ENCODE data around the gene MED26.
"Not testable (repeated sequence)": the region's sequence is repeated elsewhere in the genome, so short reads cannot be mapped to it uniquely, and the experiment has no call there.

Gene MED26

DNA sequence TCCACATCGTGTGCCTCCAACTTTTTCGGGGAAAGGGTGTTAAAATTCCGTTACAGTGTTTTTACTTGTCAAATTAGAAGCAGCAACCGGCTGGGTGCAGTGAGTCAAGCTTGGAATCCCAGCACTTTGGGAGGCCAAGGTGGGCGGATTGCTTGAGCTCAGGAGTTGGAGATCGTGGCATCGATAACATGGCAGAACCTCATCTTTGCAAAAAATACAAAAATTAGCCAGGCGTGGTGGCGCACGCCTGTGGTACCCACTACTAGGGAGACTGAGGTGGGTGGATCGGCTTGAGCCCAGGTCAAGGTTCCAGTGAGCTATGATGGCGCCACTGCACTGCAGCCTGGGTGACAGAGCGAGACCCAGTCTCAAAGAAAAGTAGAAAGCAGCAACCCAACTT, 54.7 kb downstream of the MED26 start:
- DNase-seq (ENCODE audit: low spot score), result no peak

DNA sequence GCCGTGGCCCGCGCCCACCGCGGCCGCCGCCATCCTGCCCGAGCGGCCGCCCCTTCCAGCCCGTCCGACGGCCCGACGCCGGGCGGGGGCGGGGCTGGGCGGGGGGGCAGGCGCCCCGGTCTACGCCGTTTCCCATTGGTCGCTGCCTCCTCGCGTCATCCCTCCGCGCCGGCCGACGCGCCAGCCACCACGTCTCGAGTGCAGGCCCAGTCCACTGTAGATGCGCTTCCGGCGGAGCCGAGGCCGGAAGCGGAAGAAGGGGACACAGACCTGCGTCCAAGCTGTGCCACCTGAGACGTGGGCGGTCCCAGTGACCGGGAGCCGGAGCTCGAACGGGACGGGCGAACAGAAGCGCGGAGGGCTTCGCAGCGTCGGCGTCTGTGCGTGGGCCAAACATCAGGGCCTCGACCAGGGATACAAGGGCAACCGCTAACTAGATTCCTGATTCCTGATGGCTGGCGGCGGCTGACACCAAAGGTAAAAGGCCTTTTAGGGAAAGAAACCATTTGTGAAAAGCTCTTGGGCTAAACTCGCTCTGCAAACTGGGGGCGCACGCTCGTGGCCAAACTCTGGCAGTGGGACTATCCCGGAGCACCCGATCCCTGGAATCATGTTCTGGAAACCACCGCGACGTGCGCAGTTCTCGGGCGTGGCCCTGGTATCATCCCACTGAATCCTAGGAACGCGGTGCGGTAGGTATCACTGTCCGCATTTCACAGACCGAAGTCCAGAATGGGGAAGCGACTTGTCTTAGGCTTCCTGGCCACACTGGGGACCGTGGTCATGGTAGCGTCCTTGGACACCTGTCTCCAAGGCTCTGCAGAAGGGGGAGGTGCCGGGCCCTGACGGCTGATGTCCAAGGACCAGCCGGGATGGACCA, 55.4 kb downstream of the MED26 start, which contains the start of gene SLC35E1:
TSS of gene SLC35E1 (minus strand) at position 84 of the 880 bp plus-strand sequence. CDS start at position 33, 51 bp downstream.
- DNase-seq (ENCODE audit: low spot score), result peak; percentile 98

DNA sequence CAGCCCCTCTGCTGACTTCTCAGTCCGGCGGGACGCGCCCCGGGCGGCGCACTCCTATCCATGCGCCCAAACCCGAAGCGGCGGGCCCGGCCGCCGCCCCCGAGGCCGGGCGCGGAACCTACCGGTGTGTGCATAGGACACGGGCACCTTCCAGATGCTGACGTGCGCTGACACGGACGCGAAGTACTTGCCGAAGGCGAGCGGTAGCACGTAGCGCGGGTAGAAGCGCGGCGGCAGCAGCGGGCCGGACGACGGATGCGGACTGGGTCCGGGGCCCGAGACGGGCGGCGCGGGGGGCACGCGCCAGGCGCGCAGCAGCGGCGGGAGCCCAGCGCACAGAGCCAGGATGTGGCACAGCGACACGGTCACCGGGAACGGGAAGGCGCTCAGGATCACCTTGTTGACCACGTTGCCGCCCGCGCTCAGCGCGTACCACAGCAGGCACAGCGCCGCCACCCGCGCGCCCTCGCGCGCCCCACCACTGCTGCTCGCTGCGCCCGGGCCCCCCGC, 56.1 kb downstream of the MED26 start:
- DNase-seq (ENCODE audit: low spot score), result no peak

DNA sequence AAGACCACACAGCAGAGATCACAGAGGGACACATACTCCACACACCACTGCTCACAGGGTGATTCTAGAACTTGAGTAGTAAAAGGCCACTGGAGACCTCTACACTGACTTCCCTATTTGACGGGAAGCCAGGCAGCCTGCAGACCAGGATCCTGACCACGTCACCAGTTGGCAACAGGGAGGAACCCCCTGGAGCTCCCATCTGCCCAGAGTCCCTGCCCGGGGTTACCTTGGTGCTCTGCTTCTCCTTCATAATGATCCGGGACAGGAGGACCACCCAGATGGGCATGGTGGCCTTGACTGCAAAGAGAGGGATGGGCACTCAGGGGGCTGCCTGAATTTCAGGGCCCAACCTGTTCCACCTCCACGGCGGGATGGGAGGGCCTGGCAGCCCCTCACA, 56.7 kb downstream of the MED26 start:
- no peak for DNase-seq (ENCODE audit: low spot score)

DNA sequence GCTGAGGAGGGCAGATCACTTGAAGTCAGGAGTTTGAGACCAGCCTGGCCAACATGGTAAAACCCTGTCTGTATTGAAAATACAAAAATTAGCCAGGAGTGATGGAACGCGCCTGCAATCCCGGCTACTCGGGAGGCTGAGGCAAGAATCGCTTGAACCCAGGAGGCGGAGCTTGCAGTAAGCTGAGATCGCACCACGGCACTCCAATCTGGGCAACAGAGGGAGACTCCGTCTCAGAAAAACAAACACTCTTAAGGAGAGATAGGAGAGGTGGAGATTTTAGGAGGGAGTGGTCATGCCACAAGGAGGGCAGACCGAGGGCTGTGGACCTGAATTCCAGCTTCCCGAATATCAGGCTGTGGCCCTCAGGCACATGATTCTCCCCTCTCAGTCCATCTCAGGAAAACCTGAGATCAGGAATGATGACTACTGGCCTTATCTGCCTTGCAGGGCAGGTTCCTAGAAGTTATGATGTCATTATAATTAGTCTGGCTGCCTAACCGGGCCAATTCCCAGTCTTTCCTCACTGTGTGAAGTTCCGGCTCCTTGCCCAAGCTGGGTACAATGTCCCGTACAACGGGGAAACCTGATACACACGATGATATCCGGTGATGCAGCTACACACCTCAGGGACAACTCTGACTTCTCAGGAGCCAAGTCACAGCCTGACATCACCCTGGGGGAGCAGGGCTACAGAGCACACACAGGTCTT, 58.2 kb downstream of the MED26 start:
- DNase-seq (ENCODE audit: low spot score), result no peak

DNA sequence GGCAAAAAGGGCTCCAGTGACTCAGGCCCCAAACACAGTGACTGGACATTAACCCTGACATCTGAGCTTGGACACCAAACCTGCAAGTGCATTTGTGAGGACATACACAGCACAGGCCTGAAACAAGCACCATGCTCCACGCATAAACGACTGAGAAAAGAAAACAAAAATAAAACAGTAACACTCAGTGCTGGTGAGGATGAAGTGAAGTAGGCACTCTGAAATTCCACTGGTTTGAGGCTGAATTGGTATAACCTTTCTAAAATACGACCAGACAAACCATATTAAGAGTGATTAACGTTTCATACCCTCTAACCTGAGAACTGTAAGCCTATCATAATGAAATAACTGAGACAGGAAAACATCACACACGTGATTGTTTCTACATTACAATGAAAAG, 61.3 kb downstream of the MED26 start:
- no peak for DNase-seq (ENCODE audit: low spot score)

DNA sequence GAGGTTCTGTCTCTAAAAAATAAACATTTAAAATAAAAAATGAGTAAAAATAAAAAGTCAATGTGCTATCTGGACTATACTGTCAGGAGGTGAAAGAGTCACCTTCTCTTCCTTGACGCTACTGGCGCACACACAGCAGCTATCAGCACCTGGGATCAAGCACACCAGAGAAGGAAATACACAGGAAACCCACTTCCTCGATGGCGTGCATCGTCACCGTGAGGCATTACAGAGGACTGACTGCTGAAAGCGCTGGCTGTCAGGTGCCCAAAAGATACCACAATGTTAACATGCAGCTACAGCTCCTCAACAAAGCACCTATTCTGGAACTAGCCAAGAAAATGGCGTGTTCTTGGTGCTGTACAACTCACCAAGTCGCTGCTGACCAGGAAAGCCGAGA, 61.8 kb downstream of the MED26 start:
- no peak for DNase-seq (ENCODE audit: low spot score)

DNA sequence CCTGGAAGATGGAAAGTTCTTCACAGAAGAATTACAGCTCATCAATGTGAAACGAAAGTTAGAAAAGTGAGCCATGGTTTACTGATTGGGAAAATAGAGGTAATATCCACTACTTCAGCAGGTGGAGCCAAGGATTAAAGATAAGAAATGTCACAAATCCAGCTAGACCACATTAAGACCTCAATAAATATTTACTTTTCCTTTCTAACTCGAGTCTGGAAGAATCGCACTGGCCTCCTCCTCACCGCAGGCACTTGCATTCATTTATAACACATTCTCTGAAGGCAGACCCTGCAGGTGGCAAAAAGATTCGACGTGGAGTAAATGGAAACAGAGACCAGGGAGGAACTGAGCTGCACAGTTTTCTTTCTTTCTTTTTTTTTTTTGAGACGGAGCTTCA, 63.2 kb downstream of the MED26 start:
- DNase-seq (ENCODE audit: low spot score), result no peak

DNA sequence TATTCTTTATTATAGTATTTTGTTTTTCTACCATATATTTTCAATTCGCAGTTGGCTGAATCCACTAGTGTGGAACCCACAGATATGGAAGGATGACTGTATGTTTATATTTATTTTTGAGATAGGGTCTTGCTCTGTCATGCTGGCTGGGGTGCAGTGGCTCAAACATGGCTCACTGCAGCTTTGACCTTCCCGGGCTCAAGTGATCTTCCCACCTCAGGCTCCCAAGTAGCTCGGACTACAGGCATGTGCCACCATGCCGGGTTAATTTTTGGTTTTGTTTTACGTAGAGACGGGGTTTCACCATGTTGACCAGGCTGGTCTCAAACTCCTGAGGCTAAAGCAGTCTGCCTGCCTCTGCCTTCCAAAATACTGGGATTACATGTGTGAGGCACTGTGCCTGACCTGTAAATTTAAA, 65.4 kb downstream of the MED26 start:
- DNase-seq (ENCODE audit: low spot score), result no peak

DNA sequence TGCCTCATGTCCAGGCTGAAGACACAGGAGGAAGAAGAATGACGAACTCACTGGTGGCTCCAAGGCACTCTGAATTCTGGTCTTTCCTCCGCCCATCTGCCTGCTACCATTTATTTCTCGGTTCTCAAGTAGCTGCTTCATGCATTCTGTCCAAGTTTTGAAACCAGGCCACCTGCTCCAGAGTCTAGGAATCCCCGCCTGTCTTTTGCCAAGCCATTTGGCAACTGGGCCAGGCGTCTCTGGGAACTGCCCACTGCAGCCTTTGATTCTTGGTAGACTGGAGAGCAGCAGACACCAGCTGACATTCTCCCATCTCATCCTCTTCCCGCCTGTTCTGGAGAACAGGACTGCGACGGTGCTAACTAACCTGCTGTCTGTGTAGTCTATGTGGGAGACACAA, 66.6 kb downstream of the MED26 start:
- DNase-seq (ENCODE audit: low spot score), result no peak

DNA sequence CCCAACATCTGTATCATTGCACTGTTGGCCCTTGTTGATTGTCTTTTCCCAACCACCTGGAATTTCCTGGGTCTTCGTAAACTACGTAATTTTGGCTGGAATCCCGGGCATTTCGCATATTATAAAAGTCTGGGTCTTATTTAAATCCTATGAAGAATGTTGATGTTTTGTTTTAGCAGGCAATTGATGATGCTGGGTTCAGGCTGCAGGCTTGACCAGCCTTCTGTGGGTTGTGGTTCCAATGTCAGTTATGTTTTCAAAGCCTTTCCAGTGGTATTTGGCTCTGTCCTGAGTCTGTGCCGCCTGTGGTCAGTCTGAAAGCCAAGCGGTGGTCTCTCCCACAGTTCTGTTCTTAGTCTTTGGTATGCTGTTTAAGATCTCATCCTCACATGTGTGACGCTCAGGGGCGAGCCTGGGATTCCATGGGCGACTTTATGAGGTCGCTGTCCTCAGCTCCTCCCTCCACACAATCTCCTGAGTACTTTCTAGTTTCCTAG, 68.2 kb downstream of the MED26 start:
- DNase-seq (ENCODE audit: low spot score), result no peak

DNA sequence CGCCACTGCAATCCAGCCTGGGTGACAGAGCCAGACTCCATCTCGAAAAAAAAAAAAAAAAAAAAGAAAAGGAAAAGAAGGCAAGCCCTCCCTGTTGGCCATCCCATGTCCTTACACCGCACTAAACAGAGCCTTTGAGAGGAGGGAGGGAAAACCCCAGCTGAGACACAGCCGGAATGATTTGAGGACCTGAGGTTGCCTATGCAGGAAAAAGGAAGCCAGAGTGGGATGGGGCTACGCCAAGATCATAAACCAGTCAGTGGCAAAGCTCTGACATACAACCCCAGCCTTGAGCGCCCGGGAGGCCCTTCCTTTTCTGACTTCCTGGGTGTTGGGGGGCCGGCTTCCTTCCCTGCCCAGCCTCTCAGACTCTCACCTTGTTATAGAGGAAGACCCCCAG, 73.2 kb downstream of the MED26 start:
- DNase-seq (ENCODE audit: low spot score), result no peak

DNA sequence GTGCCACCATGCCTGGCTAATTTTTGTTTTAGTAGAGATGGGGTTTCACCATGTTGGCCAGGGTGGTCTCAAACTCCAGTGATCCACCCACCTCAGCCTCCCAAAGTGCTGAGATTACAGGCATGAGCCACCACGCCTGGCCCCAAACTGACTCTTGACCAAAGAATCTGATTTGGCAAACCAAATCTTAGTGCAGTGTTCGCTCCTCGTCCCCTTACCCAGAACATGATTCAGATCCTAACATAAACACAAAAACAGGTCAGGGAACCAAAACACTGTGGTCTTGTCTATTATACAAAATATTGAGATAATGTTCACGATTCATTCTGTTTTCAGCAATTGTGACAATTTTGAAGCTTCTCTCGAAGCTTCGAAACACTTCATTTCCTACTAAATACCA, 76.1 kb downstream of the MED26 start:
- not testable (repeated sequence) for DNase-seq (ENCODE audit: low spot score)

DNA sequence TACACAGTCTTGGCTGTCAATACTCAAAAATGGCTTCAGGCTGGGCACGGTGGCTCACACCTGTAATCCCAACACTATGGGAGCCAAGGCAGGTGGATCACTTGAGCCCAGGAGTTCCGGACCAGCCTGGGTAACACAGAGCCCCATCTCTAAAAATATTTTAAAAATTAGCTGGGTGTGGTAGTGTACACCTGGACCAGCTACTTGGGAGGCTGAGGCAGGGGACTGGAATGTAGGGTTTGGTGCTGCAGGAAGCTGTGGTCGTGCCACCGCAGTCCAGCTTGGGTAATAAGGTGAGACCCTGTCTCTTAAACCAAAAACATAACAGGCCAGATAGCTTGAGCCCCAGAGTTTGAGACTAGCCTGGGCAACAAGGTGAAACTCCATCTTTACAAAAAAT, 79.0 kb downstream of the MED26 start:
- DNase-seq (ENCODE audit: low spot score), result no peak

DNA sequence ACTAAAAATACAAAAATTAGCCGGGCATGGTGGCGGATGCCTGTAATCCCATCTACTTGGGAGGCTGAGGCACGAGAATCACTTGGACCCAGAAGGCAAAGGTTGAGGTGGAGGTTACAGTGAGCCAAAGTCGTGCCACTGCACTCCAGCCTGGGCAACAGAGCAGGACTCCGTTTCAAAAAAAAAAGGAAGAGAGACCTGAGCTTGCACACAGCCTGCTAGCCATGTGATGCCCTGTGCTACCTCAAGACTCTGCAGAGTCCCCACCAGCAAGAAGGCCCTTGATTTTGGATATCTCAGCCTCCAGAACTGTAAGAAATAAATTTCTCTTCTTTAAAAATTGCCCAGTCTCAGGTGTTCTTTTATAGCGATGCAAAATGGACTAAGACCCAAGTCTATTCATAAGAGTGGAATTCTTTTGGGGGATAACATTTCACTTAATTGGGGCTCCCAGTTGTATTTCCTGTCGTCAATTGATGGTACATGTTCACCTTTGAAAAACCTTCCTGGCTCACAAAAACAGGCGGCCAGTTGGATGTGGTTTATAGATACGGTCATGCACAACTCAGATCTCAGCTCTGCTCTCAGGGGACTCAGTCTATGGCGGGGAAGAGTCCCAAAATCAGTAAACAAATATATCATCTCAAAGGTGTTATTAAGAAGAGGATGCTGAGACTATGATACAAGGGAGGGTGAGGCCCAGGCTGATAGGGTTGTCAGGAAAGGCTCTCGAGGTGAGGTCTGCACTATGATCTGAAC, 83.4 kb downstream of the MED26 start:
- DNase-seq (ENCODE audit: low spot score), result no peak

DNA sequence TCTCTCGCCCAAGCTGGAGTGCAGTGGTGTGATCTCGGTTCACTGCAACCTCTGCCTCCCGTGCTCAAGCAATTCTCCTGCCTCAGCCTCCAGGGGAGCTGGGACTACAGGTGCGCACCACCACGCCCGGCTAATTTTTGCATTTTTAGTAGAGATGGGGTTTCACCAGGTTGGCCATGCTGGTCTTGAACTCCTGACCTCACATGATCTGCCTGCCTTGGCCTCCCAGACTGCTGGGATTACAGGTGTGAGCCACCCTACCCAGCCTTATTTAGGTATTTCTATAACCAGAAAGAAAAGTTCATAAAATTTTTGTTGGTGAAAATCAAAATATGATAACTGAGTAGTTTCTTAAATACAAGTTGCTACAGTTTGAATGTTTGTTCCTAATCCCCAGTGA, 84.3 kb downstream of the MED26 start:
- DNase-seq (ENCODE audit: low spot score), result not testable (repeated sequence)

DNA sequence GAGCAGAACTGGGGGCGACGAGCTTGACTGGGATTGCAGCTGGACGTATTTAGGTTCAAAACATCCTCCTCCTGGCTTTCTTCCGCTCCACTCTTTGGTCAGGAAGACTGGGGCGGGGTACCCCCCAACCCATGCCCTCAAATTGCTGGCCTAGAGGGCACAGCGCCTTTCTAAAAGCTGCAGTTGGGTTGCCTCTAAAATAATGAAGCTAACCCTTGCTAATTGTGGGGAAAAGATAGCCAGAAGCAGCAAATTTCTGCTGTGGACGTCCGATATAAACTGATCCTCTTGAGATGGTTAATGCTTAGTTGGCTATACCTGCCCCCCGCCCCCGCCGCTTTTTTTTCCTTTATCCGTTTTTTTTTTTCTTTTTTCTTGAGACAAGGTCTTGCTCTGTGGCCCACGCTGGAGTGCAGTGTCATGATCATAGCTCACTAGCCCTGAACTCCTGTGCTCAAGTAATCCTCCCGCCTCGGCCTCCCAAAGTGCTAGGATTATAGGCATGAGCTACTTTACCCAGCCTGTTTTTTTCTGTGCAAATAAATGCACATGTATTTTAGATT, 85.0 kb downstream of the MED26 start:
- DNase-seq (ENCODE audit: low spot score), result no peak

DNA sequence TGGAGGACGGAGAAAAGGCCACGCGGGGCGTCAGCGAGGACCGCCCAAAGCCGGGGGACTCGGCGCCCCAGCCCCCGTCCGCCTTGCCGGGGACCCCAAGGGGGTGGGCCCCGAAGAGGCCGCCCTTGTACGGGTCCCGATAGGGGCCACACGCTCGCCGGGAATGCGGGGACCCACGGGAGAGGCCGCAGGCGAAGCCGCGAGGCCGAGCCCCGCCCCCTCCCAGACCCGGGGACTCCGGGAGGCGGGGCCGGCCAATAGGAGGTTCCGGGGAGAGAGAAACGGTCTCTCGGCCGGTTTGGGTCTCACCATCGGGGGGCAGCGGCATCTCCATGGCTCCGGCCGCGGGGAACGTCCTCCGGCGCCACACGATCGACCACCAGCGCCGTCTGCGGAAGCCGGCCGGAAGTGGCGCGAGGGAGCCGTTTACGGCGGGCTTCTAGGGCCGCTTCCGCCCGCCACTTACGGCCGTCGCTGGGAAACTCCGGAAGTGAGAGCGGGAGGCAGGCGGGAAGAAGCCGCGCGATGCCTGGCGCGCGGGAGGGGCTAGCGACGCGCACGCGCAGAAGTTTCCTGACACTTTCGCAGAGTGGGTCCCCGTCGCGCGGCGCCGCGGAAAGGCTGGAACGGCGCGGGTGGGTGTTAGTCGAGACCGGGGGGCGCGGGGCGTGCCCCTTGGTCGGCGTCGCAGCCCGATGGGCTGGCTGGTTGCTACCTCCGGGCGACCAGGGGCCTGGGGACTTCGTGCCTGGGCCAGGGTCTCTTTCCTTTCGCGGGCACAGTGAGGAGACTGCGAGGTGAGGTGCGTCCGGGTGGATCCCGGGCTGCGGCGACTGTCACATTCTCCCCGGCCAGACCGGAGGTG, 85.7 kb downstream of the MED26 start, which contains the start of gene CHERP:
TSS of gene CHERP (minus strand) at position 393 of the 865 bp plus-strand sequence. CDS start at position 334, 59 bp downstream.
- DNase-seq (ENCODE audit: low spot score), result peak; percentile 89

DNA sequence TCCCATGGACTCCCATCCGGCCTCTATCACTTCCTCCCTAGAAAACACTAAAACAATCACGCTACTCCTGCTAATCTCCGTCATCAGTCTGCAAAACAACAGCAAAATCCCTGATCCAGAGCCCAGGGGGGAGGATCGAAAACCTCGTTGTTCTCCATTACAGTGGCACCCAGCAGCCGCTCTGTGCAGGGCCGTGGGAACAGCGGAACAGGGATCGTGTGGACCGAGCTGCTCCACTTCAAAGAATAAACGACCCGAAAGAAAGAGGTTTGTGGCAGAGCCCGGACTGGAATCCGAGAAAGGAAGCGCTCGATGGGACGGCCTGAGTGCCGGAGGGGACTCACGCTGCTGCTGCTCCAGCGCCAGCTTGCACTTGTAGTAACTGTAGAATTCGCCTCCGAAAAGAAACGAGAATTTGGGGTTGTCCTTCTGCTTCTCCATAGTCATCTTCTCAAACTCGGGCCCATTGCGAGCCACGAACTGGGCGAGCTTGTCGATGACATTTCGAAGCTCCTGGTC, 86.4 kb downstream of the MED26 start:
- no peak for DNase-seq (ENCODE audit: low spot score)

DNA sequence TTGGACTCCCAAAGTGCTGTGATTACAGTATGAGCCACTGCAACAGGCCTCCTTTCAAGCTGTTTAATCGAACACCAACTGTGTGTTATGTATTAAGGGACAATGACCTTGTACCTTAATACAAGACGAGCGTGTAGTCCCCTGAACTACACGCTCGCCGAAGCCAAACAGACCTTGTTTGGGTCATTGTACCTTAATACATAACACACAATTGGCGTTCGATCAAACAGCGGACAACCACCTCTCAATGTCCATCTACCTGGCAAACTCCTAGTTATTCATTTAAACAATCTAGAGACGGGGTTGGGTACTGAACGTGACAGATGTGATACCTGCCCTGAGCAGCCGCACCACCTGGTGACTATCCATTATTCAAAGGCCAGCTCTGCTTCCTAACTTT, 87.1 kb downstream of the MED26 start:
- DNase-seq (ENCODE audit: low spot score), result no peak

All from HuH-7 (cell line).